Measurements from ENCODE around the gene MRGPRF.

MRGPRF gene

DNA sequence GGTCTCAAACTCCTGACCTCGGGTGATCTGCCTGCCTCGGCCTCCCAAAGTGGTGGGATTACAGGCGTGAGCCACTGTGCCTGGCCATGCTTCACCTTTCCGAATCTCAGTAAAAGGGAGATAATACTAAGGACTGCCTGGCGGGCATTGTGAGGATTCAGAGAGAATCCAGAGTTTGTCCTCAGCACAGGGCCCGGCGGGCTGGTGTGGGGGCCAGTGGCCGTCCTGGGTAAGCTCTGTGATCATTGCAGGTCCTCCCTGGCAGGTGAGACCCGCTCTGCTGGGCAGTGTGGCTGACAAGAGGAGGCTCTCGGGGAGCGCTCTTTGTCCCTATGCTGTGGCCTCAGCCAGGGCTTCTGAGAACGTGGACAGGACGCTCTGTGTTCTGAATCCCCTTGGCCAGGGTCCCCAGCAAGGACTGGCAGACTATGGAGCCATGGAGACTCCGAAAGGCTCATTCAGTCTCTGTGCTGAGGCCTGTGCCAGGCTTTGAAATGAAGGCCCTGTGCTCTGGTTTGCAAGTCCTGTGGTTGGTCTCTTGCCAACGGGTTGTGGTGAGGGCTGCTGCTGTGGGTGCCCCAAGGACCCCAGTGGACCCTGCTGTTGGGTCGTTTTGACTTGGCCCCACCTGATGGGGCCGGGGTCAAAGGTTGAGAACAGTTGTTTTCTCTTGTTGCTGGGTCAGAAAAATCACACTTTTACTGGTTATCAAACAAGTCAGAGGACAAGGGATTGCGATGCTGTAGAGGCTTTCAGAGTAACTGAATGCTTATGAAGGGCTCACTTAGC, 37.7 kb upstream of the MRGPRF start:
- no peak for FAIRE-seq

DNA sequence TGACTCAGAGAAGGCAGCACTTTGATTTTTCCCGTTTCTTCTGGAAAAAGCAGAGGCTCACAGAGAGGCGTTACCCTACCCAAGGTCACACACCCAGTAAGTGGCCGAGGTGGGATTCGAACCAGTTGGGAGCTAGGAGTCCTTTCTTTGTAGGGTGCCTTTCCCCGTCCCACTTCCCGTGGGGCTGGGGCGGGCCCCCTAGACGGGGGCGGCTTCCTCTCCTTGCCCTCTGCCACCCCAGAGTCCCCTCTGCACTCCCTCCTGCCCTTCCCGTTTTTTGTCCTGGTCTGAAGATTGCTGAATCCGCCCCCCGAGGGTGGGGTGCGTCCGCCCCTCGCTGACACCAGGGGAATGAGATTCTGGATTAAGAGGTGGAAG, 36.4 kb upstream of the MRGPRF start:
- FAIRE-seq, result no peak

DNA sequence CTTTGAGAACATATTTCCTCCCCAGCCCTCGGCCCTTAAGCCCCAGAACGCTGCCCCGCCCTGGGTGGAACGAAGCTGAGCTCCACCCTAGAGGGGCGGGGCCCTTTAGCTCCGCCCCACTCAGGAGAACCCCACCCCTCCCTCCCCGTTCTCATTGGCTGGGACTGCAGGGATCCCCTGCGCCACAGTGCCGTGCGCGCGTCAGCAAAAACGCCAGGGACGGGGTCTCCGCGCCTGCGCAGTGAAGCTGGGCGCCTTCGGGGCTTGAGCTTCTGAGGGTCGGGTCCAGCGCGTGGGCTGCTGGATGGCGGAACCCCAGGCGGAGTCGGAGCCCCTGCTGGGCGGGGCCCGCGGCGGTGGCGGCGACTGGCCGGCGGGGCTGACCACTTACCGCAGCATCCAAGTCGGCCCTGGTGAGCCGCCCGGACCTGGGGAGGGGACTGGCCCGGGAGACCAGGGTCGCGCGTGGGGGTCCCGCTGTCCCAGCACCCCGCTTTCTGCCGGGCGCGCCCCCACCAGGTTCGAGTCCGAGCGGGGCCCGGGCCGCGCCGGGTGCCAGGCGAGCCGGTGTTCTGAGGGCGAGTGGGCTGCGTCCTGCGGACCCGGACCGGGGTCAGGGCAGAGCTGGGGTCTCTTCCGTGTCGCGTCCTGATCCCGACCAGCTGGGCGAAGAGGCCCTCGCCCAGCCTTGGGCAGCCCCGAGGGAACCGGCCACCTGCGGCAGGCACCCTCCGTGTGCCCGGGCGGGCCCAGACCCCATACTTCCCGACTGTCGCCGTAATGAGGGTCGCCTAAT, 35.8 kb upstream of the MRGPRF start, which contains the start of gene TPCN2:
Gene TPCN2, plus strand, starts transcription at position 239 of the 796 bp plus-strand sequence. Its CDS starts 66 bp downstream, at position 305.
- no peak for FAIRE-seq

DNA sequence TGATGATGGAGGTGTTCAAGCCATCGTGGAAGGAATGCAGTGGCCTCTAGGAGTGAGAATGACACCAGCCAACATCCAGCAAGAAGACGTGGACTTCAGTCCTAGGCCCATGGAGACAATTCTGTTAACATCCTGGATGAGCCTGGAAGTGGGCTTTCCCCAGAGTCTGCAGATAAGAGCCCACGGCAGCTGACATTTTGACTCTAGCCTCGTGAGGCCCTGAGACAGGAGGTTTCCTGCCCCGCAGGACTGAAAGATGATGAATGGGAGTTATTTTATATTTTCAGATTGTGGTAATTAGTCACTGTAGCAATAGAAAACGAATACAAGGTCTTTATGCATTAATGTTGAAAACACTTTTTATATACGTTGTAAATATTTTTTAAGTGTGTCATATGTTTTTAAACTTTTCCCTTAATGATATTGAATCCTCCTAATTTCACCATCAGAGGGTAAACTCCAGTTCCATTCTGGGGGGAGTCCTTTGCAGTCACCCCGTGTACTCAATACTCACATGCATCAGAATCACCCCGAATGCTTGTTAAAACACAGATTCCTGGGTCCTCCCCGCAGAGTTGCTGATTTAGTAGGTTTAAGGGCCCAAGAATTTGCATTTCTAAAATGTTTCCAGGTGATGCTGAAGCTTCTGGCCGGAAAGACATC, 35.1 kb upstream of the MRGPRF start:
- no peak for FAIRE-seq

DNA sequence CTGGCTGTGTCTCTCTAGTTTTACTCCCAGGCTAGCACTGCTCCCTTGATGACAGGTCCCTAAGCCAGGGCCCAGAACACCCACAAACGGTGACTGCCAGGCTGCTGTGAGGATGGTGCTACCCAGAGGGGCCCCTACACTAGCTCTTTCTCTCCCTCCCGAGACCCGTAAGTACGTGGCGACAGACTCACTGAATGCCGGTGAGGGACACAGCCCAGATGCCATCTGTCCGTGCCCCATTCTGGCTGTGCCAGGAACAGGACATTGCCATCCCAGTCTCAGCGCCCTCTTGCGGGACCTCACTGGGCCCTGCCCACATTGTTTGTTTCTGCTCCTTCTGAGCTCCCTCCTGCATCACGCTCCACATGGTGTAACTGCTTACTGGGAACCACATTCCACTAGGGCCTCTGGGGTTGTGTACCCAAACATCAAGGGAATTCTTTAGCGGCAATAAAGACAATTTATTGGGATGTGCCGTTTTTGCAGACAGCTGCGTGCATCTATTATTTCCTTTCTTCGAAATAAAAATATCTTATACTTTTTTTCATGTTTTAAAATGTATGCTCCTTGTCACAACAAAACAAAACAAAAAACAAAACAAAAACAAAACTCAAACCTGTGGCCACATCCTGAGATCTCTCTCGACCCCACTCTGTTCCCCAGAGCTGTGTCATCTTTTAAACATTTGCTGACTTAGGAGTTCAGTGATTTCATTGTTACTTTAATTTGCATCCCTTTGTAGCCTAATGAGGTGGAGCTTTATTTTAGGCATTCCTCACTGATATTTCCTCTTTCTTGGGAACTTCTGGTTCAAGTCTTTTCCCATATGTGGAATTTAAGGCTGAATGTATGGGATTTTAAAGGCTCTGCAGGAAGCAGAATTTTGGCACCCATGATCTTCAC, 31.3 kb upstream of the MRGPRF start:
- FAIRE-seq, result peak; percentile 98

DNA sequence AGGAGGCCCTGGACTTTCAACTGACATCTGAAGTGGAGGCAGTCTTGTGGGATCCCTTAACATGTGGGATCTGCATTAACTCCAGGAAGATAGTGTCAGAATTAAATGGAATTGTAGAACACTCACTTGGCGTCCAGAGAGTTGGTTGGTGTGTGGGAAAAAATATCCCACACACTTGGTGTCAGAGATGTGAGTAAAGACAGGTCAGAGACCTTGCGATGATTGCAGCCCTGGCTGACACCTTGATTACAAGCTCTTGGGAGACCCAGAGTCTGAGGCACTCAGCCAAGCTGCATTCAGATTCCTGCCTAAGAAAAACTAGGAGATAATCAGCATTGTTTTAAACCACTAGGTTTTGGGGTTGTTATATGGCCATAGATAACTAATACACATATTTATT, 28.5 kb upstream of the MRGPRF start:
- no peak for FAIRE-seq

DNA sequence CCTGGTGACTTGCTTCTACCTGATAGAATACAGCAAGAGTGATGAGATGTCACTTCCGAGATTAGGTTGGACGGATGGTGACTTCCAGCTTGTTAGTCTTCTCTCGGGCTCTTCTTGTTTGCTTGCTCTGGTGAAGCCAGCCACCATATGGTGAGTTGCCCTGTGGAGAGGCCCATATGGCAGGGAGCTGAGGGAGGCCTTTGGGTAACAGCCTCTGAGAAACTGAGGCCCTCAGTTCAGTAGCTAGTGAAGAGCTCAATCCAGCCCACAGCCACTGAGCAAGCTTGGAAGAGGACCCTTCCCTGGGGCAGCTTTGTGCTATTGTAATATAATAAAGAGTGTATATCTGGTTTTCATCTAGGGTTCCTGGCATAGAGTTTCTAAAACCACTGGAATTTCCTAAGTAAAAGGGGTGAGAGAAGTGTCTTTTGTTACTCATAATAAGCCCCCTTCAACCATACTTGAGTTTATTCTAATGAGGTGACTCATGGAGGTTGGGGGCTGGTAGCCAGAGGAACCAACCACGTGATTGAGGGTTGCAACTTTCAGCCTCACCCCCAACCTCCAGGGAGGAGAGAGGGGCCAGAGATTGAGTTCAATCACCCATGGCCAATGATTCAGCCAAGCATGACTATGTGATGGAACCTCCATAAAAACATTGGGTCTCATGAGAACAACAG, 27.7 kb upstream of the MRGPRF start:
- no peak for FAIRE-seq

DNA sequence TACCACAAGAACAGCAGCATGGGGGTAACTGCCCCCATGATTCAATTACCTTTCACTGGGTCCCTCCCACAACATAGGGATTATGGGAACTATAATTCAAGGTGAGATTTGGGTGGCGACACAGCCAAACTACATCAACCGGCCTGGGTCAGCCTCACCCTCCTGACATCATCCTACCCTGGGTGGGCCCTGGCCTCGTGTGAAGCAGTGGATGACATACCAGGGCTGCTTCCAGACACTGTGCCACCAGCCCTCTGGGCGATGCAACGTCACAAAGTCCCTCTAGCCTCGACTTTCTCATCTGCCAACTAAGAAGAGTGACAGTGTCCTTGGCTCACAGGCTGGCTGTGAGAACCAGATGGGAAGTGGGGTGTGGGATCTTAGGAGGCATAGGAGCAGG, 27.0 kb upstream of the MRGPRF start:
- no peak for FAIRE-seq

DNA sequence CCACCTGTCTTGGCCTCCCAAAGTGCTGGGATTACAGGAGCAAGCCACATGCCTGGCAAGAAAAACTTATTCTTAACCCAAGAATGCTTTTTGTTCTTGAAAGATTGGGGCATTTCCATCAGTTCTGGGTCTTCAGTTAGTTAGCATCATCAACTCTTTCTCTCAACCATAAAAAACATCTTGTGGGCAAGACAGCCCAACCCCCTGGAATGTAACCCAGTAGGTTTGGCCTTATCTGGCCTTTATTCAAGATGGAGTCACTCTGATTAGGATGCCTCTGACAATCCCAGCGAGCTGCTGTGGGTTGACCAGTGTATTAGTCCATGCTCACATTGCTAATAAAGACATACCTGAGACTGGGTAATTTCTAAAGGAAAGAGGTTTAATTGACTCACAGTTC, 26.5 kb upstream of the MRGPRF start:
- FAIRE-seq, result no peak

DNA sequence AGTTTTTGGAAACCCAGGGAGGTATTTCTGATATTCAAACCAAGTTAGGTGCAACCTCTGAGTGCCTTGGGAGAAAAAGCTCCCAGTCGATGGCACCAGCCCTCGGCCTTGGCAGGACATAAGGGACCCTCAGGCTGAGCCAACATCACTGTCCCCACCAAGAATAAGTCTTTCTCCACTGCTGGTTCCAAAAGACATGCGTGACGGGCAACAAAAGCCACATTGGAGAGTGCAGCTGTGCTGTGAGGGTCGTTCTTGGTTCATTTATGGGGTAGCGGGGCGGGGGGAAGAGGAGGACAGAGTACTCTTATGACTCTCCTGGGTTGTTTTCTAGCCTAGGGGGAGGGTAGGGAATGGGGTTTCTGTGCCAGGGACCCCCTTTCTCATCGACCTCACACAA, 24.5 kb upstream of the MRGPRF start:
- no peak for FAIRE-seq

DNA sequence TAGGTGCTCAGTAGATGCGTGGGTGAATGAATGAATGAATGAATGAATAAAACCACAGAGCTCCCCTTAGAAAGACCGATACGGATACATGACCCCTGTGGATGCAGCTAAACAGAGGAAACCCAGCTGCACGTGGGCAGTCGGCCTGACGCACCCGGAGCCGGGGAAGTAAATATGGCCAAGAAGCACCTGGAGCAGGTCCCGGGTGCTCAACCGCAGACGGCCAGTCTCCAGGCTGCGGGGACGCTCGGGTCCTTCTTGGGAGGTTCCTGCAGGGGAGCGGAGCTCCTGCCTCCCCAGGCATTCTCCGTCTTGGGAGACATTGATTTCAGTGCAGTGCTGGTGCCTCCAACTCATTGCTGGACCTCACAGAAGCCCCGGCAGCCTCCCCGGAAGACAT, 24.0 kb upstream of the MRGPRF start:
- no peak for FAIRE-seq

DNA sequence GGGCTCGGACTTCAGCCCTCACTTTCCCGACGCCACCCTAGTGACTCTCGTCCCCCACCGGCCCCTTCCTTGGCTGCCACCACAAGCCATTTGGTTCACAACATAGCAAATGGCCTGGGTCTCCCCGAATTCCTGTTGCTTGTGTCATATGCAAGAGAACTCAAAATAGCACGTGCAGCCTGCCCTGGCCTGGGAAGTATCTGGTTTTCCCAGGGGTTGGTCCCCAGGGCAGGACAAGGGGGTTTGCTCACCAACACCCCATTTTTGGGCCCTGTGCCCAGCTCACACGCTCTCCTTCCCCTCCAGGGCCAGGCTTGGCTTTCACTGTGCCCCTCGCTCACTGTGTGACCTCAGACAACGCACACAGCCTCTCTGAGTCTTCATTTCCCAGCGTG, 22.9 kb upstream of the MRGPRF start:
- no peak for FAIRE-seq

DNA sequence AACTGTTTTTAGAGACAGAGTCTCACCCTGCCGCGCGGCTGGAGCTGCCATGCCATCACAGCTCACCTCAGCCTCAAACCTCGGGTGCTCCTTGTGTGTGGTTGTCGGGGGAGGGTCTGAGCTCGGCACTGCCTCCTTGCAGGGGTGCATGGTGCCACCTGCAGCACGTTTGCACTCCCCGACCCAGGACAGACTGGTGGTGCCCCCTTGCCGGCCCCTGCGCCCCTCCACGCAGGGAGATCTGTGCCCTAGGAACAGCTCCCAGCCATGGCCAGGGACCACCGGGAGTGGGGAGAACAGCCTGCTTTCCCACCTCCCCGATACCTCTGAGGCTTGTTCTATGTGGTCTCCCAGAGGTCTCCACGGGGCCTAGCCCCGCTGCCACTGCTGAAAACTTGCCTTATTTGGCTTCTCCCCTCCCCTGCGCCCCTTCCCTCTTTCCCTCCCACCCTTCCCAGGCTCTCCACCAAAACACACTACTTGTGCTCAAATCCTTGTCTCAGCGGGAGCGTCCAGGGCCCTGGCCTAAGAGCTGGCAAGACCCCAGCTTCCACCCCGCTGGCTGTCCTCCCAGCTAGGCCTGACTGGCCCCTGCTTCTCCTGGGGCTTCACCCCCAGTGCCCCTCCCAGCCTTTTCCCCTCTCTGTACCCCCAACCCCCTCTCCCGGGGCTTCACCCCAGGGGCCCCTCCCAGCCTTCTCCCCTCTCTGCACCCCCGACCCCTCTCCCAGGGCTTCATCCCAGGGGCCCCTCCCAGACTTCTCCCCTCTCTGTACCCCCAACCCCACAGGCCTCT, 22.3 kb upstream of the MRGPRF start:
- no peak for FAIRE-seq

DNA sequence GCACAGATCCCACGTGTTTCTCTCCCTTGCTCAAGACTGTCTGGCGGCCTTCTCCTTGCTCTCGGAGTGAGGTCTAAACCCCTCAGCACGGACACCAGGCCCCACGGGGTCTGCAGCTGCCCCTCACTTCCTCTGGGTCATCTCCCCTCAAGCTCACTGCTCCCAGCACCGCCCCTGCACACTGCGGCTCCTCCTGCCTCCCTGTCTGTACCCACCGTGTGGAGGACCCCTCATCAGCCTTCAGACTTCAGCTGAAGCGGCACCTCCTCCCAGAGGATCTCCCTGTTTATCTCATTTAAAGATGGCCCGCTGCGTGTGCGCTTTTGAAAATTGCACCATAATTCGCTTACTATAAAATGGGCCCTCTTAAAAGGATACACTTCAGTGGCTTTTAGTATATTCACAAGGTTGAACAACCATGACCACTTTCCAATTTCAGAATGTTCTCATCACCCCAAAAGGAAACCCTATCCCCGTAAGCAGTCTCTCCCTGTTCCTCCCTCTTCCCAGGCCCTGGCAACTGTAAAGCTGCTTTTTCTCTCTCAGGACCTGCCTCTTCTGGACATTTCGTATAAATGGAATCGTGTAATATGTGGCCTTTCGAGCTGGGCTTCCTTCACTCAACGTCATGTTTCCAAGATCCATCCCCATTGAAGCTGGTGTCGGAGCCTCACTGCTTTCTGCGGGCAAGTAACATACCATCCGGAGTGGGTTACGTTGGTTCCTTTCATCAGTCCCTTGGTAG, 21.2 kb upstream of the MRGPRF start:
- no peak for FAIRE-seq

DNA sequence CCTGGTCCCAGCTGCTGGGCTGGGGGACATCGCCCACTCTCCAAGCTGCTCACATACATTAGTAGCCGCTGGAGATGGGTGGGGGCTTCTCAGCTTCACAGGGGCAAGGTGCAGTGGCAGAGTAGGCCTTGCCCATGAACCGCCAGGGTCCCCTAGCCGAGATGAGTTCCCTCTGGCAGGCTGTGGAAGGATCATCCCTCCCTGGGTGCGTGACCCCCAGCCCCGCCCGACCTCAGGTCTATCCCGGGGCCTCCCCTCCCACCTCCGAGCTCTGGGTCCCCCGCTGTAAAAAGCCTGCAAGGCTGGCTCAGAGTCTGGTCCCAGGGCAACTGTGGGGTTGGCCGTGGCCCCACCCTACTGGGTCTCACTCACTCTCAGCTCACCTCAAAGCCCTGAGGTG, 20.4 kb upstream of the MRGPRF start:
- no peak for FAIRE-seq

DNA sequence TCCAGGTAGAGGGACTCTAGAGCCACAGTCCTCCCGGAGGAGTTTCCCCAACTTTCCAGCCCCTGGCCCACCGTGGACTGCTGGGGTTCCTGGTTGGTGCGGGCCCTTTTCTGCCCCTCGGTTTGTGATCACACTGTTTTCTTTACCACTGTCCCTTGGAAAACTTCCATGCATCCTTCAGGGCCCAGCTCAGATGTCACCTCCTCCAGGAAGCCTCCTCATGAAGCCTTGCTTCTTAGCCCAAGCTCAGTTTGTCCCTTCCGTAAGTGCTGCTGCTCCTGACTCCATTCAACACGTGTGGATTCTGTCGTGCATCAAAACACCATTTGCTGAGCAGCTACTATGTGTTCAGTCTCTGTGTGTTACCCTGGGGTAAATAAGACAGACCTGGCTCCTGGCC, 19.8 kb upstream of the MRGPRF start:
- FAIRE-seq, result no peak

DNA sequence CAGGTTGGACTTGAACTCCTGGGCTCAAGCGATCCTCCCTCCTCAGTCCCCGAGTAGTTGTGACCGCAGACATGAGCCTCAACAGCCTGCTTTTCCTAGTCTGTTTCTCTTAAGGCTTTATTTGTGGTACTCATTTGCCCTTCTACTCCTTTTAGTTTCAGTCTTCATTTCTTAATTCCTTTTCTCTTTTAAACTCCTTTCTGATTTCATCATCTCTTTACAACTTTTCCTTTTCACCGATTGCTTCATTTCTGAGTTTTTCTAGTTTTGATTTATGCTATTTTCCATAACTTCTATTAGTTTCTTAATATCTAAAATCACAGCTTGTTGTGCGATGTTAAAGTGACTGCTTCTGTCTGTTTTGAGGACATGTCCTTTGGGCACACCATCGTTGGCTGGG, 17.3 kb upstream of the MRGPRF start:
- no peak for FAIRE-seq

DNA sequence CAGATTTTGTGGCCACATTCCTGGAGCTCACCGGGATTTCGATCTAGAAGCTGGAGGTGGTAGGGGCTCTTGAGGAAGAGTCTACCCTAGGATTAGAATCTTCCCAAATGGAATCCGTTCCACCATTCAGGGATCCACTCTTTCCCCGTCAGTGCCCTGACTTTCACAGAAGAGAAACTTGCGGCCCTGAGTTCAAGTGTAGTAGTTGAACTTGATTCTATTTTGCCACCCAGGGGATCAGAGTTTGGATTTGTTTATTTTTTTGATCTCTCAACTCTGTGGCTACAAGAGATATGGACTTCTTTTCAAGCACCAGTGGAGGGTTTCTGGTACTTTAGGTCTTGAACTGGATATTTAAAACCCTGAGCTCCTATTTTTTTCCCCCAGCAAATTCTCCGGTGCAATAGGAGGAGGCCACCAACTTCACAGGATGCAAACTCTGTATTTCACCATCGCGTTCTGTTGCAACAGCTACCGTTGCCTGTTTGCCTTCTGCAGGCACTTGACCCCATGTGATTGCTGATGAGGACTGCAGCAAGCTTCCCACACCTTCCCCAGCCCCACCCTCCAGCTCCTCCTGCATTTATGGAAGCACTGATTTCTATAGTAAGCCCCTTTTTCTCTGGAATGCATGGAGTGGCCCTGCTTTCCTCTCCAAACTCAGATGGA, 14.8 kb upstream of the MRGPRF start:
- FAIRE-seq, result no peak

DNA sequence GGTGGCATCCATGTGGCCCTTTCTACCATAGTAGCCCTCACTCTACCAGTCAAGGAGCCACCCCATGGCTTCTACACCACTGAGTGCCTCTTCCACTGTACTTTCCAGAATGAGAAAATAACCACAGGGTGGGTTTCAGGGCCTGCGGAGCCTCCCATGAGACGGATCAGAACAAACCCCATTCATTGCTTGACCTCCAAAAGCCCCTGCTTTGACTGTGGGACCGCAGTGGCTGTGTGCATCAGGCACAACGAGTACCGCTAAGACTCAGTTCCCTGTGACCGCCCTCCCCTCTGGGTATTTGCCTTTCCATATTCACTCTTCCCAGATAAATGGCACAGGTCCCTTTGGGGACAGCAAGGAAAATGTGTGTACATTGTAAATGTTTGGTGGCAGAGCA, 11.5 kb upstream of the MRGPRF start:
- FAIRE-seq, result no peak

DNA sequence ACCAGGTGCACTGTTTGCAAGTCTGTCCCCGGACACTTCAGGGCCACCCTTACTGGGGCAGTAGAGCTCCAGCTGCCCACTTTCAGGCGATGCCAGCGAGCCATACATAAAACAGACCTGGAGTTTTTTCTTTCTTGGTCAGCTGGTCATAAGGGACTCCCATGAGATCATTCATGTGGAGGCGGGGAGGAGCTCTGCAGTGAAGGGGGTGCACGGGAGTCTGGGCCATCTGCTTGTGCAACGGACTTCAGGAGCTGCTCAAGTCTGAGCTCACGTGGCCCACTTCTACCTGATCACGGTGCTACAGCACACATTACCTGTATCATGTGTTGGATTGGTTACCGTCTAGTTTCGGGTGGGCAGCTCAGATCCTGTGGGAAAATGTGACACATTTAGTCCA, 9.2 kb upstream of the MRGPRF start:
- FAIRE-seq, result no peak
